ENCODE data around the gene RNF135.

DNA sequence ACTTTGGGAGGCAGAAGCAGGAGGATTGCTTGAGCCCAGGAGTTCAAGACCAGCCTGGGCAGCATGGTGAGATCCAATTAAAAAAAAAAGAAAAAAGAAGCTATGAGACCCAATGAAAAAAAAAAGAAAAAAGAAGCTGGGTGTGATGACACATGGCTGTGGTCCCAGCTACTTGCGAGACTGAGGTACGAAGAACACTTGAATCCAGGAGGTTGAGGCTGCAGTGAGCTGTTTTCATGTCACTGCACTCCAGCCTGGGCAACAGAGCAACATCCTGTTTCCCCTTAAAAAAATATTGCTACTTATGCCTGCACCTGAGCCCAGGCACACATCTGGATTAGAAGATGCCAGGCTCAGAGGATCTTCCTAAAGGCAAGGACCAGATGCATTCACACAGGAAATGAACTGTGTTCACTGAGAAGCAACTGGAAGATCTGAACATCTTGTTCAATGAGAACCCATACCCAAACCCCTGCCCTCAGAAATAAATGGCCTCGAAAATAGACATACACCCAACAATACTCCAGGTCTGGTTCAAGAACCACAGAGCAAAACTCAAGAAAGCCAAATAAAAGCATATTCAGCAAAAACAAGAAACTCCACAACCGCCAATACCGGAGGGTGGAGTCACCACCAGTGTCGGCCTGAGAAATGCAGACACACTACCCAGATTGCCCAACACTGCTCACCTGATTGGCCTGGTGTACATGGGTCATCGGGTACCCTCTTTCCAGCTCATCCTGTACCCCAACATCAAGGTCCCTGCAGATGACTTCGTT is 4.4 kb downstream of the RNF135 start:
- TF ChIP-seq CTCF (IDR thresholded peaks at IDR 0.05; ENCODE audit: low read depth, low read length): no peak
- no peak for TF ChIP-seq POLR2A (IDR thresholded peaks at IDR 0.05; ENCODE audit: extremely low read depth, insufficient read length)
- TF ChIP-seq MYC (IDR thresholded peaks at IDR 0.05; ENCODE audit: low read depth, low read length): no peak
